ENCODE results near the gene TPI1. TPM values are rescaled to one million over a fixed set of nuclear protein-coding genes. Genes with fewer than 3 reads are reported as not detected.
"Not testable (repeated sequence)": the region's sequence is repeated elsewhere in the genome, so short reads cannot be mapped to it uniquely, and the experiment has no call there.

TPI1 gene
- total RNA-seq, 2 donors from 2014 or later = 642 to 858 TPM

DNA sequence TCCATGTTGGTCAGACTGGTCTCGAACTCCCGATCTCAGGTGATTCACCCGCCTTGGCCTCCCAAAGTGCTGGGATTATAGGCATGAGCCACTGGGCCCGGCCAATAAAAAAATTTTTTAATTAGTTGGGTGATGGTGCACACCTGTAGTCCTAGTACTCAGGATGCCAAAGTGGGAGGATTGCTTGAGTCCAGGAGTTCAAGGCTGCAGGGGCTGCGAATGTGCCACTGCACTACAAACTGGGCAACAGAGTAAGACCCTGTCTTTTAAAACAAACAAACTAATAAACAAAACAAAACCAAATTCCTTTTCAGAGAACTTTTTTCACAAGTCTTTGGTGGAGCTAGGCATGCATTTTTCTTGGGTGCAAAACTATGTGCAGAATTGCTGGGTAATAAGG, 15.9 kb downstream of the TPI1 start:
- DNase-seq (no peak), ATAC-seq (no peak)
- intact Hi-C loops (cut with DNase I) = no loop called here

DNA sequence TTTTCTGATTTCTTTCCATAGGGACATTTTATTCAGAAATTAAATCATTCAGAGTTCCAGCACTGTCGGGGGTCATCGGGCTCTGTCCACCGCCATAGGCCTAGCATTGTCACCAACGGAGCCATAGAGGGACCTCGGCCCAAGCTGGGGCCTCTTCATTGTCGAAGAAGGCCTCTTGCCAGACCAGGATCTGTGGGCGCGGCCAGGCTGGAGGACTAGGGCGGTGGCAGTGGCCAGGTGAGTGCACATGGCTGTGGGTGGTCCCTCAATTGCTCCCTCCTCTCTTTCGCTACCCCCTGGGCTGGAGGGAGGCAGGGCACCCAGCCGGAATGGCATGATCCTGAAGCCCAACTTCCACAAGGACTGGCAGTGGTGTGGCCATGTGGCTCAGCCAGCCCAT, 16.4 kb downstream of the TPI1 start:
- DNase-seq (no peak), ATAC-seq (no peak)
- intact Hi-C loops (cut with DNase I) = no loop called here

DNA sequence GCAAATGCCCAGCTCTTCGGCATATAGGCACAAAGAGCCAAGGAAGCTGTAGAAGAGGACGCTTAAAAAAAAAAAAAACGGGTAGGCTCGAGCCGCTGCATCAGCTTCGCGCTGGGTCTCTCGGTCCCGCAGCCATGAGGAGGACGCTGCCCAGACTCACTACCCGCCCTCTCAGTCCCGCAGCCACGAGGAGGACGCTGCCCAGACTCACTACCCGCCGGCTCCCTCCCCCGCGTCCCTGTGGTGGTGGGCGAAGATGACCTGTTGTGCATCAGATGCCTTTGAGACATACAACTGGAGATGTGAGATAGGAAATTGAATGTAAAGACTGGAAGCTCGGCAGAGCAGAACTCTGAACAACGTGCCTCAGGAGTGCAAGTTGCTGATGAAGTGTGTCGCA, 17.2 kb downstream of the TPI1 start:
- intact Hi-C loops (cut with DNase I) = no loop called here
- no peak for DNase-seq
- ATAC-seq = no peak

DNA sequence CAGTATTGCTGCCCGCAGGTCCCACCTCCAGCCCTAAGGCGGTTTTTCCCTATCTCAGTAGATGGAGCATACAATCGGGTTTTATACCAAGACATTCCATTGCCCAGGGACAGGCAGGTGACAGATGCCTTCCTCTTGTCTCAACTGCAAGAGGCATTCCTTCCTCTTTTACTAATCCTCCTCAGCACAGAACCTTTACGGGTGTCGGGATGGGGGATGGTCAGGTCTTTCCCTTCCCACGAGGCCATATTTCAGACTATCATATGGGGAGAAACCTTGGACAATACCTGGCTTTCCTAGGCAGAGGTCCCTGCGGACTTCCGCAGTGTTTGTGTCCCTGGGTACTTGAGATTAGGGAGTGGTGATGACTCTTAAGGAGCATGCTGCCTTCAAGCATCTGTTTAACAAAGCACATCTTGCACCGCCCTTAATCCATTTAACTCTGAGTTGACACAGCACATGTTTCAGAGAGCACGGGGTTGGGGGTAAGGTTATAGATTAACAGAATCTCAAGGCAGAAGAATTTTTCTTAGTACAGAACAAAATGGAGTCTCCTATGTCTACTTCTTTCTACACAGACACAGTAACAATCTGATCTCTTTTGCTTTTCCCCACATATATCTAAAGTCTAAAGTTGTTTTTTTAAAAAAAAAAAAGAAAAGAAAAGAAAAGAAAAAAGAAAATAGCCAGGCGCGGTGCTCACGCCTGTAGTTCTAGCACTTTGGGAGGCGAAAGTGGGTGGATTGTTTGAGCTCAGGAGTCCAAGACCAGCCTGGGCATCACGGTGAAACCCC, 19.1 kb downstream of the TPI1 start:
- ATAC-seq; intact Hi-C loops (cut with DNase I); DNase-seq: not testable (repeated sequence)

DNA sequence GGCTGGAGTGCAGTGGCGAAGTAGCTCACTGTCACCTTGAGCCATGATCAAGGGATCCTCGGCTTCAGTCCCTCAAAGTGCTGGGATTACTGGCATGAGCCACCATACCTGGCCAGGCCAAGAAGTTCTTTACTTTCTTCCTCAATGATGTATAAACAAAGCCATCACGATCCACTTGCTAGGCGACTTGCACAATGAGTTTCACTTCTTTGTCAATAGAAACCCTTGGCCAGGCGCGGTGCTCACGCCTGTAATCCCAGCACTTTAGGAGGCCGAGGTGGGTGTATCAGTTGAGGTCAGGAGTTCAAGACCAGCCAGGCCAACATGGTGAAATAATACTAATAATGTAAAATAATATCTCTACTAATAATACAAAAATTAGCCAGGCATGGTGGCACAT, 20.1 kb downstream of the TPI1 start:
- DNase-seq (no peak), ATAC-seq (no peak)
- intact Hi-C loops (cut with DNase I) = no loop called here

DNA sequence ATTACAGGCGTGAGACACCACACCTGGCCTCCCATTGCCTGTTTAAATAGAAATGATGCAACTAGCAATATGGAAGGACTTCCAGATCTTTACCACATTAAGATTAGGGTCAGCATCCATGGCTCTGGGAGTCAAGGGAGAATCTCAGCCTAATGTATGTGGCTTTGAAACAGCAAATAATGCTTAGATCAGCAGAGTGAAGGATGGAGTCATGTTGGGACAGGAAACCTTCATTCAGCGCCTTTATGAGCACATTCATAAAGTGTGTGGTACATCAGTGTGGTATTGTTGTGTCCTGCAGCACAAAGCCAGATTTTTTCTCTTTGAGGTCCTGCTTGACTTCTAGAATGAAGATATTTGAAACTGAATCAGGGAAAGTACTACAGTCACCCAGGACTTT, 21.0 kb downstream of the TPI1 start:
- intact Hi-C loops (cut with DNase I) = no loop called here
- ATAC-seq = no peak
- no peak for DNase-seq

DNA sequence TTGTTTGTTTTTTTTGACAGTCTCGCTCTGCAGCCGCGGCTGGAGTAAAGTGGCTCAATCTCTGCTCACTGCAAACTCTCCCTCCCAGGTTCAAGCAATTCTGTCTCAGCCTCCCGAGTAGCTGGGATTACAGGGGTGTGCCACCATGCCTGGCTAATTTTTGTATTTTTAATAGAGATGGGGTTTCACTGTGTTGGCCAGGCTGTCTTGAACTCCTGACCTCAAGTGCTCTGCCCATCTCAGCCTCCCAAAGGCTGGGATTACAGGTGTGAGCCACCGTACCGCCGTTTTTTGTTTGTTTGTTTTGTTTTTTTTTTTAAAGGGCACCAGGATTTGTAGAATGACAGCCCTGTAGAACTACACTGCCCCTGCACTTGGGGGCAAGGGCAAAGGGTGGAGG, 21.5 kb downstream of the TPI1 start:
- ATAC-seq; DNase-seq; intact Hi-C loops (cut with DNase I): not testable (repeated sequence)

DNA sequence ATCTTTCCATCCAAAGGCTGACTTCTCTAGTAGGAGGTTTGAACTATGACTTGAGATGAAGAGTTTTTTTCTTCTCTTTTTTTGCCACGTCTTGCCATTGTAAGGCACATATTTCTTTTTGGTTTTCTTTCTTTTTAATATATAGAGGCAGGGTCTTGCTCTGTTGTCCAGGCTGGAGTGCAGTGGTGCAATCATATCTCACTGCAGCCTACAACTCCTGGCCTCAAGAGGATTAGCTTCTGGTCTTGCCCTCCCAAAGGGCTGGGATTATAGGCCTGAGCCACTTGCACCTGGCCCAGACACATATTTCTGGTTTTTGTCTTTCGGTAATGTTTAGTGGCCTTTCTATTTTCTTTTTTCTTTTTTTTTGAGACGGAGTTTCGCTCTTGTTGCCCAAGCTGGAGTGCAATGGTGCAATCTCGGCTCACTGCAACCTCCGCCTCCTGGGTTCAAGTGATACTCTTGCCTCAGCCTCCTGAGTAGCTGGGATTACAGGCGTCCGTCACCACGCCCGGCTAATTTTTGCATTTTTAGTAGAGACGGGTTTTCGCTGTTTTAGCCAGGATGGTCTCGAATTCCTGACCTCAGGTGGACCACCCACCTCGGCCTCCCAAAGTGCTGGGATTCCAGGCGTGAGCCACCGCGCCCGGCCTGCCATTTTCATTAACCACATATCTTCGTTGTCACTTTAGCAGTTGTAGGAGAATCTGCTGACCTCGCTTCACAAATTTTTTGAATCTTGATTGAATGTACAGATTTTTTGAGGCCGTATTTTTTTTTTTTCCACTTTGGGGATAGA, 22.6 kb downstream of the TPI1 start:
- peak; percentile 27 for DNase-seq
- intact Hi-C loops (cut with DNase I) = loop anchor here in 1 of 2 donors (2.0 kb wide), 1 partner anchor 17 kb away; the partner anchor contains the start of gene SPSB2
- not testable (repeated sequence) for ATAC-seq

DNA sequence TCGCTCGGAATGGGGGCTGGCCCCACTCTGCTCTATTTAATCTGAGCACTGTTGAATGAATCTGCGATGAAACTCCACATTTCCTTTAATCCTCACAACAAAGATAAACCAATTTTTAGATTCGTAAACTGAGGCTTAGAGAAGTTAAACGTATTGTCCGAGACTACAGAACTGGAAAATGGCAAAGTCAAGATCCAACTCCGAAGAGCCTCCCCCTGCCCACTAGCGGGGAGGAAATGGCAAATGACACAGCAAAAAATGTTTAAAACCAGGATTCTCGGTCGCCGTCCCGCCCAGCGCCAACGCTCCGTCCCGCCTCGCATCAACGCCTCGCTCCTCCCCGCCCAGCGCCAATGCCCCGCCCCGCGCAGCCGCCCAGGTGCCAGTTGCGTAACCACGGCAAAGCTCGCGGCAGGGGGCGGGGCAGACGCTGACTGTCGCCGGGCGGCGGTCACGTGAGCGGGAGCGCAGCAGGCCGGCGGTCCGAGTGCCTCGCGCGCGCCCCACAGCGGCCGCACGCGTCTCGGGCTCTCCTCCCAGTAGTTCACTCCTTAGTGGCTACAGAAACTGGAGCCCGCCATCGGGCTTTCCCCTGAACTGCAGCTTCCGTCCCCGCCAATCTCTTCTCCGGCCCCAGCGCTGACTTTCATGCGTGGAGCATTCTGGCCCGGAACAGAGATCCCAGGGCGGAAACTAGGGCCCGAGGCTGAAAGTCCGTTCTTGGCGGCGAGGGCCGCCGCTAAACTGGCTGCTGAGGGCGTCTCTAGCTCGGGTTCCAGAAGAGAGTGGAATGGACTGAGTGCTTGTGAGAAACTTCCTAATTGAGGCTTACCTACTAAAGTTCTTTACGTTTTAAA, 23.7 kb downstream of the TPI1 start:
- ATAC-seq = peak; percentile 98 to 99
- peak; percentile 99 for DNase-seq
- intact Hi-C loops (cut with DNase I) = loop anchor here in 1 of 2 donors (2.0 kb wide), 1 partner anchor 18 kb away; the partner anchor contains the start of gene SPSB2

DNA sequence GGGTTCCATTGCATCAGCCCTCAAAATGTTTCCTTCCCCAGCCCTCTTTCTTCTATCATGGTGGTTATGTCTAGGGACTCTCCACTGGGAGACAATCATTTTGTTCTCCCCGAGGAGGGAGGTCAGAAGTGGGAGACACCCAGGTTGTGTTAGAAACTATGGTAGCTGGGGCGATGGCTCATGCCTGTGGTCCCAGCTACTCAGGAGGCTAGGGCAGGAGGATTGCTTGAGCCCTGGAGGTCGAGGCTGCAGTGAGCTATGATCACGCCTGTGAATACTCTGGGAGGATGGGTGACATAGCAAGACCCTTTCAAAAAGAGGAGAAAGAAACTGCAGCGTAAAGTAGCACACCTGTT, 24.3 kb downstream of the TPI1 start:
- DNase-seq (no peak), ATAC-seq (peak; percentile 0 to 7)
- intact Hi-C loops (cut with DNase I) = loop anchor here in 1 of 2 donors (2.0 kb wide), 1 partner anchor 19 kb away; the partner anchor contains the start of gene SPSB2

DNA sequence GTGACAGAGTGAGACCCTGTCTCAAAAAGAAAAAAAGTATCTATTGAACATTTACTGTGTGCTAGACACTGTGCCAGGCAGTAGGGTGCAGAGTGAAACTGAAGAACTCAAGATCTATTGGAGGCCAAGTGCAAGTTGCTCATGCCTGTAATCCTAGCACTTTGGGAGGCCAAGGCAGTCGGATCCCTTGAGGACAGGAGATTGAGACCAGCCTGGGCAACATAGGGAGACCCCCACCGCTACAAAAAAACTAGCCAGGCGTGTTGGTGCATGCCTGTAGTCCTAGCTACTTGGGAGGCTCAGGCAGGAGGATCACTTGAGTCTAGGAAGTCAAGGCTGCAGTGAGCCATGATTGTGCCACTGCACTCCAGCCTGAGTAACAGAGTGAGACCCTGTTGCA, 25.4 kb downstream of the TPI1 start:
- ATAC-seq; DNase-seq; intact Hi-C loops (cut with DNase I): not testable (repeated sequence)

DNA sequence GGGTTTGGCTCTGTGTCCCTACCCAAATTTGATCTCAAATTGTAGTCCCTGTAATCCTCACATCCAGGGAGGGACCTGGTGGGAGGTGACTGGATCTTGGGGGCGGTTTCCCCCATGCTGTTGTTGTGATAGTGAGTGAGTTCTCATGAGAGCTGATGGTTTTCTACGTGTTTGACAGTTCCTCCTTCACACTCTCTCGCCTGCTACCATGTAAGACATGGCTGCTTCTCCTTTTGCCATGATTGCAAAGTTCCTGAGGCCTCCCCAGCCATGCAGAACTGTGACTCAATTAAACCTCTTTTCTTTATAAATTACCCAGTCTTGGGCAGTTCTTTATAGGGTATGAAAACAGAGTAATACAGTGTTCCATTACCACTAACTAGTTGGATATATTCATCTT, 27.0 kb downstream of the TPI1 start:
- DNase-seq (no peak), ATAC-seq (no peak)
- intact Hi-C loops (cut with DNase I) = no loop called here

DNA sequence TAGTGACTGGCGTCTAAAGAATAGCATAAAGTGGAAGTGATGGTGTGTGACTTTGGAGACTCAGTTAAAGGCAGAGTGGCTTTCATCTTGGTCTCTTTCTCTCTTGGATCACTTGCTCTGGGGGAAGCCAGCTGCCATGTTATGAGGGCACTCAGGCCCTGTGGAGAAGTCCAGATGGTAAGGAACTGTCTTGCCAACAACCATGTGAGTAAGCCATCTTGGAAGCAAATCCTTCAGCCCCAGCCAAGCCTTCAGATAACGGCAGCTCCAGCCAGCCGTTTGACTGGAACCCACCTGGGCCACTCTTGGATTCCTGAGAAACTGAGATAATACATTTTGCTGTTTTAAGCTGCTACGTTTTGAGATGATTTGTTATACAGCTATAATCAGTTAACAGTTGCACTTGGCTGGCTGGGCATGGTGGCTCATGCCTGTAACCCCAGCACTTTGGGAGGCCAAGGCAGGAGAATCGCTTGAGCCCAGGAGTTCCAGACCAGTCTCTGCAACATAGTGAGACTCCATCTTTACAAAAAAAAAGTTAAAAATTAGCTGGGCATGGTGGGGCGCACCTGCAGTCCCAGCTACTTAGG, 29.6 kb downstream of the TPI1 start:
- no peak for ATAC-seq
- no peak for DNase-seq
- intact Hi-C loops (cut with DNase I) = no loop called here

DNA sequence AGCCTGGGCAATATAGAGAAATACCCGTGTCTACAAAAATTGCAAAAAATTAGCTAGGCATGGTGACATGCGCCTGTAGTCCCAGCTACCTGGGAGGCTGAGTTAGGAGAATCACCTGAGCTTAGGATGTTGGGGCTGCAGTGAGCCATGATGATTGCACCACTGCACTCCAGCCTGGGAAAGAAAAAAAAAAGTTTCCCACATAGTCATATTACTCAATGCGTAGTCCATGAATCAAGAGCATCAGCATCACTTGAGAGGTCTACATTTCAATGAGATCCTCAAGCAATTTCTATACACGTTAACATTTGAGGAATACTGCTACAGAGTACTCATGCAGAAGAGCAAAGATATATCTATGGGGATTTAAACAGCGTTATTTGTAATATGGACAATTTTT, 32.1 kb downstream of the TPI1 start:
- DNase-seq (no peak), ATAC-seq (no peak)
- intact Hi-C loops (cut with DNase I) = no loop called here

DNA sequence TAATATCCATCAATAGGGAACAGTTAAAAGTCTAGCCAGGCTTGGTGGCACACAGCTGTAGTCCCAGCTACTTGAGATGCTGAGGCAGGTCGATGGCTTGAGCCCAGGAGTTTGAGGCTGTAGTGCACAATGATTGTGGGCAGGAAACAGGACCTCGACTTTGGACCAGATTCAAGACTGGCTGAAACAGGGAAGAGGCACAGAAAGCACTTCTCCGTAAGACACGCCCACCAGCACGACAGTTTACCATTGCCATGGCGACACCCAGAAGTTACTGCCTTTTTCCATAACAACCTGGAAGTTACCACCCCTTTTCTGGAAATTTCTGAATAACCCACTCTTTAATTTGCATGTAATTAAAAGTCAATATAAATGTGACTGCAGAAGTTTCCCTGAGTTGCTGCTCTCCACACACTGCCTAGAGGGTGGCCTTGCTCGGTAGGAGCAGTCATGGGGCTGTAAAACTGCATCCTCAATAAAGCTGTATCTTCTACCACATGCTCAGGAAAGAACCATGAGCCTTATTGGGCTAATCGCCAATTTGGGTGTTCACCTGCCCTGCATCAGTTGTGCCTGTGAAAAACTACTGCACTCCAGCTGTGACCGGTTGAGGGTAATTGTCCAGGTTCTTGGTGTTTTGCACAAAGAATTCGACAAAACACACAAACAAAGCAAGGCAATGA, 32.6 kb downstream of the TPI1 start:
- ATAC-seq (peak in 1 of 2 donors; percentile 19), DNase-seq (peak; percentile 69)
- intact Hi-C loops (cut with DNase I) = no loop called here

DNA sequence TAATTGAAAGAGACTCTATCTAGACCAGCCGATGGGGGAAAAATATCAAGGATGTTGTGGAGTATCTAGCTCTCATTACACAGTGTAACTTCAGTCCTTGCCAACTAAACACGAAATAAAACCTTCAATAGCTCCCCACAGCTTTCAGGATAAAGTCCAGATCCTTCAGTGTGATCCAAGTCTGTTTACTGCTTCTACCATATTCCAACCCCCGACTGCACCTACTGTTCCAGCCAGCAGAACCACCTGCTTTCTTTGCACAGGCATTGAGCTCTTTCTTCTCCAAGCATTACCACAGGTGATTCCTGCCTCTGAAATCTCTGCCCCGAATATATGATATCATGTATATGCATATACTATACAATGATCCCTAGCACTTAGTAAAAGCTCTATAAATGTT, 35.1 kb downstream of the TPI1 start:
- ATAC-seq (no peak), DNase-seq (no peak)
- intact Hi-C loops (cut with DNase I) = no loop called here

DNA sequence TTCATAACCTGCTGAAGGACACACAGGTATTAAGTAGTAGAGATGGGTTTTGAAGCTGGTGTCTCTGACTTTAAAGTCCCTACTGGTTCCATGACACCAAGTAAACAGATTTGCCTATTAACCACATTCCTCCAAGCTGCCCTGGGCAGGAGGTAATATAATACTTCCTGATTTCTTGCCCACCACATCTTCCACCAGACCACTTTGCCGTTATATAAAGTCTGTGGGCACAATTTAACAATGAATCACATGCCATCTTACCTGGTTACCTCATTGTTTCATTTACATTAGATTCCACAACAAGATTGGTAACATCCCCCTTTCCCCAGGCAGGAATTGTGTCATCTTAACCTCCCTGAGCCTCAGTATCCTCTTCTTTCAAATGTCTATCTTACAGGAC, 36.4 kb downstream of the TPI1 start:
- DNase-seq = no peak
- intact Hi-C loops (cut with DNase I) = no loop called here
- ATAC-seq = no peak
